Endothelial cell of umbilical vein (primary cell): ENCODE measurements around the gene CDH15.

ENCODE experiments used
- EZH2 ChIP-seq: IDR thresholded peaks from 2 replicates; pipeline ENCODE4 v1.6.1; 2012; ENCODE audit warnings: borderline replicate concordance, low read depth, mild to moderate bottlenecking, moderate library complexity, low read length, inconsistent platforms; ENCODE audit not compliant: severe bottlenecking
- POLR2A ChIP-seq: IDR thresholded peaks from 2 replicates; pipeline ENCODE4 v1.6.1; 2012; ENCODE audit warnings: low read depth, mild to moderate bottlenecking, control low read depth, low read length
- POLR2AphosphoS5 ChIP-seq: IDR thresholded peaks from 2 replicates; pipeline ENCODE4 v1.6.1; 2012; ENCODE audit warnings: low read depth, mild to moderate bottlenecking, control low read depth, low read length, moderate library complexity; ENCODE audit not compliant: insufficient read depth
- TF ChIP-seq, protein P1 (sequence below): IDR thresholded peaks from 2 replicates; pipeline ENCODE4 v1.6.1; 2011; ENCODE audit not compliant: insufficient read depth, insufficient read length
- TF ChIP-seq, protein P2 (sequence below), 2 donors: IDR thresholded peaks; 1 replicate in 1 of 2; 2 replicates in 1 of 2; pipeline ENCODE4 v1.5.1; 2011; ENCODE audit warnings: low read length in 2 of 2, mild to moderate bottlenecking in 2 of 2, moderate library complexity in 2 of 2, control low read depth in 1 of 2, inconsistent platforms in 1 of 2, low read depth in 1 of 2; ENCODE audit not compliant: insufficient read depth in 1 of 2; ENCODE audit errors: extremely low read depth in 1 of 2

DNA sequence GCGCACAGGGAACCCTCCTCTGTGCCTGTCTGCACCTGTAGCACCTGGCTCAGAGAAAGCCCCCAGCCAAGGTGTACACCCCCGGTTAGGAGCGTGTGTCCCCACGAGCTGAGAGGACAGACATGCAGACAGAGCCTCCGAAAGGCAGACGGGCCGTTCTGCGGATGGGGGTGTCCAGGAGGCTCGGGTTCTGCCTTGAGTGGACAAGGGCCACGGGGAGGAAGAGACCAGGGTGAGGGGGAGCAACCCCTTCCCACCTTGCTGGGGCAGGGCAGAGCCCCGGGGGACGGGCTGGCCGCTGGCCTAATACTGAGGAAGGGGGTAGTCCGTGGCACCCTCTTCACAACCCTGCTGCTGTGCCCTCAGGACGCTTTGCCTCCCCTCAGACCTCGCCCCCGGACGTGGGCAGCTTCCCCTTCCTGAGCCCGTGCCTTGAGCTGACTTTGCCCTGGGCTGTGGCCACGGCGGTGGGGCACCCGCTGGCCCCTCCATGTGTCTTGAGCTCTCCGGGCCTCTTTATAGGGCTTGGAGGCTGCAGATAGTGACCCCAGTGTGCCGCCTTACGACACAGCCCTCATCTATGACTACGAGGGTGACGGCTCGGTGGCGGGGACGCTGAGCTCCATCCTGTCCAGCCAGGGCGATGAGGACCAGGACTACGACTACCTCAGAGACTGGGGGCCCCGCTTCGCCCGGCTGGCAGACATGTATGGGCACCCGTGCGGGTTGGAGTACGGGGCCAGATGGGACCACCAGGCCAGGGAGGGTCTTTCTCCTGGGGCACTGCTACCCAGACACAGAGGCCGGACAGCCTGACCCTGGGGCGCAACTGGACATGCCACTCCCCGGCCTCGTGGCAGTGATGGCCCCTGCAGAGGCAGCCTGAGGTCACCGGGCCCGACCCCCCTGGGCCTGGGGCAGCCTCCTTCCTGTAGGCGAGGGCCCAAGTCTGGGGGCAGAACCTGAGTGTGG is 23.1 kb downstream of the CDH15 start:
- TF ChIP-seq, protein P1, sequence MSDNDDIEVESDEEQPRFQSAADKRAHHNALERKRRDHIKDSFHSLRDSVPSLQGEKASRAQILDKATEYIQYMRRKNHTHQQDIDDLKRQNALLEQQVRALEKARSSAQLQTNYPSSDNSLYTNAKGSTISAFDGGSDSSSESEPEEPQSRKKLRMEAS, result no peak
- TF ChIP-seq, protein P2, sequence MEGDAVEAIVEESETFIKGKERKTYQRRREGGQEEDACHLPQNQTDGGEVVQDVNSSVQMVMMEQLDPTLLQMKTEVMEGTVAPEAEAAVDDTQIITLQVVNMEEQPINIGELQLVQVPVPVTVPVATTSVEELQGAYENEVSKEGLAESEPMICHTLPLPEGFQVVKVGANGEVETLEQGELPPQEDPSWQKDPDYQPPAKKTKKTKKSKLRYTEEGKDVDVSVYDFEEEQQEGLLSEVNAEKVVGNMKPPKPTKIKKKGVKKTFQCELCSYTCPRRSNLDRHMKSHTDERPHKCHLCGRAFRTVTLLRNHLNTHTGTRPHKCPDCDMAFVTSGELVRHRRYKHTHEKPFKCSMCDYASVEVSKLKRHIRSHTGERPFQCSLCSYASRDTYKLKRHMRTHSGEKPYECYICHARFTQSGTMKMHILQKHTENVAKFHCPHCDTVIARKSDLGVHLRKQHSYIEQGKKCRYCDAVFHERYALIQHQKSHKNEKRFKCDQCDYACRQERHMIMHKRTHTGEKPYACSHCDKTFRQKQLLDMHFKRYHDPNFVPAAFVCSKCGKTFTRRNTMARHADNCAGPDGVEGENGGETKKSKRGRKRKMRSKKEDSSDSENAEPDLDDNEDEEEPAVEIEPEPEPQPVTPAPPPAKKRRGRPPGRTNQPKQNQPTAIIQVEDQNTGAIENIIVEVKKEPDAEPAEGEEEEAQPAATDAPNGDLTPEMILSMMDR (IDR thresholded peaks at IDR 0.05; ENCODE audit: extremely low read depth in 1 of 2, insufficient read depth in 1 of 2, low read depth in 1 of 2, low read length in 2 of 2), result no peak
- TF ChIP-seq POLR2AphosphoS5, result no peak
- no peak for TF ChIP-seq POLR2A
- TF ChIP-seq EZH2, result no peak
